Panc1 (cell line): ENCODE measurements around the gene UBAP2L. TPM values are rescaled to one million over a fixed set of nuclear protein-coding genes. Genes with fewer than 3 reads are reported as not detected.

Experiments used
- ATAC-seq: fragments of 200-7000 bp; cut with Tn5 transposase; 2 replicates; pipeline ENCODE4 v1.9.1; 2020; ENCODE audit warnings: mild to moderate bottlenecking, moderate library complexity
- BruUV-seq: library from RNA; stranded (reverse); fragments of 400-500 nt; replicated peaks from 2 replicates; lab custom pipeline; 2021; lab: Mats Ljungman, UMichigan
- CTCF ChIA-PET: fragments of 300-600 bp; sonication (Branson Sonifier 250); formaldehyde crosslinking; loops from one replicate; lab custom pipeline; 2022; ENCODE audit warnings: antibody characterized with exemption; lab: Charles Lee
- POLR2A ChIA-PET: fragments of 300-600 bp; sonication (Branson Sonifier 250); formaldehyde crosslinking; loops from one replicate; lab custom pipeline; 2022; ENCODE audit warnings: antibody characterized with exemption; lab: Charles Lee
- DNase-seq: peaks from one replicate; pipeline ENCODE4 v3.0.0-alpha.2; 2010; ENCODE audit warnings: low read depth, low spot score
- H3K27ac ChIP-seq: 2 replicates; pipeline ENCODE4 v1.5.1; 2011; ENCODE audit warnings: mild to moderate bottlenecking, low read length, inconsistent platforms
- H3K27me3 ChIP-seq: fragments of 200-500 bp; sonication (Bioruptor generic); 2 replicates; pipeline ENCODE4 v1.6.0; 2014; ENCODE audit warnings: low read length, inconsistent platforms; ENCODE audit not compliant: control insufficient read depth, insufficient read depth
- H3K36me3 ChIP-seq: fragments of 200-500 bp; sonication (Bioruptor generic); 2 replicates; pipeline ENCODE4 v1.5.1; 2014; ENCODE audit warnings: inconsistent platforms, mild to moderate bottlenecking, low read length, moderate library complexity; ENCODE audit not compliant: control insufficient read depth, insufficient read depth
- H3K4me1 ChIP-seq: 2 replicates; pipeline ENCODE4 v1.5.1; 2011; ENCODE audit warnings: inconsistent platforms, mild to moderate bottlenecking, low read length, moderate library complexity; ENCODE audit not compliant: control insufficient read depth, insufficient read depth
- H3K4me3 ChIP-seq, 2 experiments: 2 replicates each; pipeline ENCODE4 v1.5.1; 2011 to 2012; ENCODE audit warnings: low read depth in 2 of 2, low read length in 2 of 2, mild to moderate bottlenecking in 2 of 2, inconsistent platforms in 1 of 2, moderate library complexity in 1 of 2
- H3K9me3 ChIP-seq: fragments of 200-500 bp; sonication (Bioruptor generic); 2 replicates; pipeline ENCODE4 v1.5.1; 2014; ENCODE audit warnings: low read depth, mild to moderate bottlenecking, inconsistent platforms, low read length, moderate library complexity; ENCODE audit not compliant: control insufficient read depth, insufficient read depth
- POLR2AphosphoS5 ChIP-seq: IDR thresholded peaks from 2 replicates; pipeline ENCODE4 v1.6.1; 2012; ENCODE audit warnings: mild to moderate bottlenecking, low read depth, low read length, moderate library complexity
- SIN3A ChIP-seq: IDR thresholded peaks from 2 replicates; pipeline ENCODE4 v1.6.1; 2012; ENCODE audit warnings: low read depth, mild to moderate bottlenecking, low read length, moderate library complexity, borderline replicate concordance; ENCODE audit not compliant: insufficient read depth
- TCF7L2 ChIP-seq: IDR thresholded peaks from 2 replicates; pipeline ENCODE4 v1.6.1; 2011; ENCODE audit warnings: mild to moderate bottlenecking, low read depth, low read length, inconsistent platforms
- in situ Hi-C: cut with HindIII; loops from 2 replicates; pipeline ENCODE4 v1.10.0; 2016; ENCODE audit warnings: low sequenced_read_pairs, low pct_unique_long_range_greater_than_20kb
- intact Hi-C: fragments of 100-400 bp; cut with micrococcal nuclease; formaldehyde crosslinking; loops from one replicate; pipeline ENCODE4 v1.10.0; 2022; ENCODE audit not compliant: unreplicated experiment
- total RNA-seq: library from RNA; stranded (reverse); gene quantifications from one replicate; pipeline ENCODE4 v1.2.1, GENCODE V29; 2021; ENCODE audit not compliant: unreplicated experiment
- TF ChIP-seq, protein P1 (sequence below): fragments of 450-650 bp; IDR thresholded peaks from 2 replicates; pipeline ENCODE4 v1.5.1; 2017; ENCODE audit warnings: mild to moderate bottlenecking
- TF ChIP-seq, protein P2 (sequence below), 2 experiments: IDR thresholded peaks; 2 replicates each; pipeline ENCODE4 v1.6.1; 2011 to 2012; ENCODE audit warnings: low read depth in 2 of 2, control low read depth in 1 of 2, low read length in 1 of 2, mild to moderate bottlenecking in 1 of 2, moderate library complexity in 1 of 2; ENCODE audit not compliant: insufficient read depth in 1 of 2

The UBAP2L gene
- total RNA-seq, 1 experiment from 2014 or later, result 227 TPM

DNA sequence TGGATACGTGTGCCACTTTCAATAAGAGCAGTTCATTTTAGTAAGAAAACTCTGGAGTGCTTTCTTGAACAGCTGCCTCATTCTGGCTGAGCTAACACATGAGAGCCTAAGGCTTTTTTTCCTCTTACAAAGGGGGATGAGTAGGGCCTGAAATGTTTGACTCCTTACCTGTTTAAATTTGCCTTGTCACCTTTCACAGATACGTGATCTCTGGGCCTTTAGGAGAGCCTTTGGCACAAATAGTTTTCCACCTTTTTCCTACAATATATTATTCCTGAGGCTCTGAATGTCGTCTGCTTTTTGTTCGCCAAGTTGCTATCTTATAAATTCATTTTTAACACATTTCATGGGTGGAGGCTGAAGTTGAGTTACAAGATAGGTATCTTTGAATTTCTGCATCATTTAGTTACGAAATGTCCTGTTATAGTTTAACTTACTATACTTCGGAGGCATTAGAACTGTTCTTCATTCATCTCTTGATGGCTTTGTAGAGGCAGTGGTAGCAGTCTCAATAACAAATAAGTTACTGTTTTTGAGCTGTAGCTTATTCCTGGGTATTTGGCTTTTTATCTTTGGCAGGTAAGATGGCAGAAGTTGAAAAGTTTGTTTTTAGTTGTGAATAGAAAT is 17.2 kb downstream of the UBAP2L start:
- H3K9me3 ChIP-seq, result no peaks in the 10 kb centered on the region
- intact Hi-C loops (no loop called here), in situ Hi-C loops (no loop called here)
- DNase-seq, result no peak
- H3K36me3 ChIP-seq, result peaks cover 59% of the 10 kb centered on the region
- no peak for ATAC-seq
- BruUV-seq, result no TSS peak
- H3K4me1 ChIP-seq, result no peaks in the 10 kb centered on the region
- TF ChIP-seq, protein P1, sequence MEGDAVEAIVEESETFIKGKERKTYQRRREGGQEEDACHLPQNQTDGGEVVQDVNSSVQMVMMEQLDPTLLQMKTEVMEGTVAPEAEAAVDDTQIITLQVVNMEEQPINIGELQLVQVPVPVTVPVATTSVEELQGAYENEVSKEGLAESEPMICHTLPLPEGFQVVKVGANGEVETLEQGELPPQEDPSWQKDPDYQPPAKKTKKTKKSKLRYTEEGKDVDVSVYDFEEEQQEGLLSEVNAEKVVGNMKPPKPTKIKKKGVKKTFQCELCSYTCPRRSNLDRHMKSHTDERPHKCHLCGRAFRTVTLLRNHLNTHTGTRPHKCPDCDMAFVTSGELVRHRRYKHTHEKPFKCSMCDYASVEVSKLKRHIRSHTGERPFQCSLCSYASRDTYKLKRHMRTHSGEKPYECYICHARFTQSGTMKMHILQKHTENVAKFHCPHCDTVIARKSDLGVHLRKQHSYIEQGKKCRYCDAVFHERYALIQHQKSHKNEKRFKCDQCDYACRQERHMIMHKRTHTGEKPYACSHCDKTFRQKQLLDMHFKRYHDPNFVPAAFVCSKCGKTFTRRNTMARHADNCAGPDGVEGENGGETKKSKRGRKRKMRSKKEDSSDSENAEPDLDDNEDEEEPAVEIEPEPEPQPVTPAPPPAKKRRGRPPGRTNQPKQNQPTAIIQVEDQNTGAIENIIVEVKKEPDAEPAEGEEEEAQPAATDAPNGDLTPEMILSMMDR, result no peak
- TF ChIP-seq SIN3A (no peak), TCF7L2 (no peak), POLR2AphosphoS5 (no peak)
- TF ChIP-seq, protein P2, sequence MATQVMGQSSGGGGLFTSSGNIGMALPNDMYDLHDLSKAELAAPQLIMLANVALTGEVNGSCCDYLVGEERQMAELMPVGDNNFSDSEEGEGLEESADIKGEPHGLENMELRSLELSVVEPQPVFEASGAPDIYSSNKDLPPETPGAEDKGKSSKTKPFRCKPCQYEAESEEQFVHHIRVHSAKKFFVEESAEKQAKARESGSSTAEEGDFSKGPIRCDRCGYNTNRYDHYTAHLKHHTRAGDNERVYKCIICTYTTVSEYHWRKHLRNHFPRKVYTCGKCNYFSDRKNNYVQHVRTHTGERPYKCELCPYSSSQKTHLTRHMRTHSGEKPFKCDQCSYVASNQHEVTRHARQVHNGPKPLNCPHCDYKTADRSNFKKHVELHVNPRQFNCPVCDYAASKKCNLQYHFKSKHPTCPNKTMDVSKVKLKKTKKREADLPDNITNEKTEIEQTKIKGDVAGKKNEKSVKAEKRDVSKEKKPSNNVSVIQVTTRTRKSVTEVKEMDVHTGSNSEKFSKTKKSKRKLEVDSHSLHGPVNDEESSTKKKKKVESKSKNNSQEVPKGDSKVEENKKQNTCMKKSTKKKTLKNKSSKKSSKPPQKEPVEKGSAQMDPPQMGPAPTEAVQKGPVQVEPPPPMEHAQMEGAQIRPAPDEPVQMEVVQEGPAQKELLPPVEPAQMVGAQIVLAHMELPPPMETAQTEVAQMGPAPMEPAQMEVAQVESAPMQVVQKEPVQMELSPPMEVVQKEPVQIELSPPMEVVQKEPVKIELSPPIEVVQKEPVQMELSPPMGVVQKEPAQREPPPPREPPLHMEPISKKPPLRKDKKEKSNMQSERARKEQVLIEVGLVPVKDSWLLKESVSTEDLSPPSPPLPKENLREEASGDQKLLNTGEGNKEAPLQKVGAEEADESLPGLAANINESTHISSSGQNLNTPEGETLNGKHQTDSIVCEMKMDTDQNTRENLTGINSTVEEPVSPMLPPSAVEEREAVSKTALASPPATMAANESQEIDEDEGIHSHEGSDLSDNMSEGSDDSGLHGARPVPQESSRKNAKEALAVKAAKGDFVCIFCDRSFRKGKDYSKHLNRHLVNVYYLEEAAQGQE (IDR thresholded peaks at IDR 0.05; ENCODE audit: insufficient read depth in 1 of 2, low read depth in 2 of 2, low read length in 1 of 2), result no peak
- no peaks in the 10 kb centered on the region for H3K27me3 ChIP-seq
- H3K4me3 ChIP-seq, result no peak overlapping the region
- H3K27ac ChIP-seq, result no peak overlapping the region
- ChIA-PET POLR2A (interaction anchor here (0.6 kb wide), 1 partner anchor 33 kb away, joined by 13 read pairs; no protein-coding TSS in a partner anchor), CTCF (no interaction called here)

DNA sequence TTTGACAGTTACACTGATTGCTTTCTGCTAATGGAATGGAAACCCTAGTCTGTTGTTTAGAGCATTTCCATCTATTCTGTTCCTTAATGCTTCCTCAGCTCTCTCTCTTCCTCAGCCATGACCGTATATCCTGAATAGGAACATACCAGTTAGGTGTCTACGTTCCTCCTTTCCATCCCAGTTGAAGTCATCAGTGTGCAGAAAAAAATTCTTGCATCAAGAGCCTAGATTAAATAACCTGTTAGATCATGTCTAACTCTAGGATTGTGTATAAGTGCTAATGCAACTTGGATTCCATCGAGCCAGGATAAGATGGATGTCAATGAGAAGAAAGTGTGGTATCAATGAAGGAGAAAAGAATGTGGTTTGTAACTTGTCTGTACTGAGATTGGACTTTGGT is 18.7 kb downstream of the UBAP2L start:
- in situ Hi-C loops (no loop called here), intact Hi-C loops (no loop called here)
- CTCF ChIA-PET, result interaction anchor here (0.9 kb wide), 1 partner anchor 240 kb away, joined by 4 read pairs; no protein-coding TSS in a partner anchor
- POLR2A ChIA-PET, result no interaction called here
- BruUV-seq, result no TSS peak
- Histone ChIP-seq H3K9me3 (no peaks in the 10 kb centered on the region), H3K27ac (no peak overlapping the region), H3K36me3 (peaks cover 60% of the 10 kb centered on the region), H3K4me1 (no peaks in the 10 kb centered on the region), H3K27me3 (no peaks in the 10 kb centered on the region), H3K4me3 (no peak overlapping the region)
- DNase-seq (no peak), ATAC-seq (no peak)
- TF ChIP-seq POLR2AphosphoS5 (no peak), TCF7L2 (no peak), SIN3A (no peak)
- TF ChIP-seq, protein P2 (IDR thresholded peaks at IDR 0.05; ENCODE audit: insufficient read depth in 1 of 2, low read depth in 2 of 2, low read length in 1 of 2), result no peak
- TF ChIP-seq, protein P1, result no peak
